ENCODE measurements around the gene HERPUD1. TPM values are rescaled to one million over a fixed set of nuclear protein-coding genes. Genes with fewer than 3 reads are reported as not detected.

Gene HERPUD1
- total and polyA plus RNA-seq, 2 of the 8 experiments (the other 6 are each of a cell fraction or from before 2014, with no cell fraction given) = 23.3 to 34.7 TPM

DNA sequence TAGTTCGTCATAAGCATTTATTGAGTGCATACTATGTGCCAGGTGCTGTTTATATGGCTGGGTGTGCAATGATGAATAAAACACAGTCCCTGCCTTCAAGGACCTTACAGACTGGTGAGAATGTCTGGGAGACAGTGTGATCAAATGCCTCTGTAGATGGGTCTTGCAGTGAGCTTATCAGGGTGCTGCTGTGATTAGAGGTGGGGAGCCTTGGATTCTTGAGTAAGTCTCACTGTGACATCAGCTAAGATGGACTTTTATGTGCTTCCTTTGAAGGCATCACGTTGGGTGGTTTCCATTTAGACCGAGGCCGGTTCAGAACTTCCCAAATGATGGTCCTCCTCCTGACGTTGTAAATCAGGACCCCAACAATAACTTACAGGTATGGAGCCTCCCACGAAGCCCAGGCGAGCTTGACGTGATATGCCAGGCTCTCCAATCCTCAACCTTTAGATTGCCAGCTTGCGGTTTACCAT lies 10.0 kb downstream of the HERPUD1 start:
- Histone ChIP-seq H3K9ac (replicated peaks in 1 of 4; ENCODE audit: extremely low read depth in 1 of 4, low read depth in 3 of 4, low read length in 3 of 4) (no peak overlapping the region), H3K27ac (ENCODE audit: low read depth, low read length) (no peak overlapping the region), H3K9me3 (ENCODE audit: insufficient read depth in 2 of 2, low read depth in 1 of 2, low read length in 1 of 2) (no peaks in the 10 kb centered on the region), H4K8ac (ENCODE audit: extremely low read depth, insufficient read depth, low read length) (no peak overlapping the region), H3K27me3 (replicated peaks in 1 of 4; ENCODE audit: control insufficient read depth in 3 of 4, extremely low read depth in 1 of 4, insufficient read depth in 3 of 4, low read length in 3 of 4) (no peaks in the 10 kb centered on the region), H2BK5ac (ENCODE audit: low read depth, low read length) (no peak overlapping the region), H4K5ac (ENCODE audit: insufficient read length, low read depth, low read length) (no peak overlapping the region), H3K79me1 (ENCODE audit: low read depth, low read length) (no peaks in the 10 kb centered on the region), H2BK12ac (ENCODE audit: low read depth, low read length) (no peak overlapping the region), H3K4me3 (ENCODE audit: extremely low read depth in 1 of 4, insufficient read depth in 2 of 4, low read depth in 3 of 4, low read length in 4 of 4) (no peak overlapping the region), H4K91ac (replicated peaks; ENCODE audit: insufficient read length, low read length) (no peak overlapping the region), H2AFZ (ENCODE audit: low read length) (no peak overlapping the region), H3K79me2 (ENCODE audit: control insufficient read depth in 1 of 2, insufficient read depth in 2 of 2, low read length in 2 of 2) (no peaks in the 10 kb centered on the region), H3K4me2 (ENCODE audit: insufficient read depth in 1 of 2, low read depth in 2 of 2, low read length in 2 of 2) (no peak overlapping the region), H3K14ac (ENCODE audit: insufficient read length) (no peak overlapping the region), H2BK15ac (ENCODE audit: low read length) (no peak overlapping the region), H2BK120ac (replicated peaks; ENCODE audit: low read depth, low read length) (no peak overlapping the region), H3K4me1 (replicated peaks in 1 of 4; ENCODE audit: control insufficient read depth in 3 of 4, insufficient read depth in 4 of 4, low read length in 3 of 4) (no peaks in the 10 kb centered on the region), H3K56ac (replicated peaks; ENCODE audit: insufficient read length, low read depth, low read length) (no peak overlapping the region), H3K23ac (ENCODE audit: insufficient read length) (no peak overlapping the region), H3K4ac (replicated peaks; ENCODE audit: insufficient read length, low read depth, low read length) (no peak overlapping the region), H3K23me2 (ENCODE audit: low read depth, low read length) (no peaks in the 10 kb centered on the region), H3K36me3 (ENCODE audit: control insufficient read depth in 2 of 4, insufficient read depth in 4 of 4, low read length in 3 of 4) (peaks cover 13 to 76% (median 60%) of the 10 kb centered on the region in 4 experiments), H4K20me1 (replicated peaks in 1 of 2; ENCODE audit: control insufficient read depth in 1 of 2, insufficient read depth in 2 of 2, low read length in 2 of 2) (peaks cover 2 to 3% of the 10 kb centered on the region in 2 experiments), H3K18ac (ENCODE audit: extremely low read depth, low read length) (no peak overlapping the region), H2AK5ac (ENCODE audit: low read depth, low read length) (no peak overlapping the region), H2BK20ac (ENCODE audit: low read length) (no peak overlapping the region)
- ChIA-PET CTCF (ENCODE audit: partially characterized antibody) (interaction anchor here (0.7 to 1.9 kb wide), 6 partner anchors 9 to 876 kb away, joined by 3 to 15 read pairs (median 3); no protein-coding TSS in a partner anchor), POLR2A (ENCODE audit: partially characterized antibody) (interaction anchor here (0.6 to 8.0 kb wide), 7 partner anchors 8 to 86 kb away, joined by 3 to 125 read pairs (median 3); partner anchors contain the start of gene HERPUD1)
- FAIRE-seq (no peak), DNase-seq (ENCODE audit: low read depth in 1 of 2, low spot score in 2 of 2) (no peak)
- 84% methylated on average over 9 of the region's 9 CpGs; no CpG with 5 or more reads in 1 of the 2 experiments for WGBS, 2 experiments (ENCODE audit: extremely low coverage in 1 of 2, insufficient coverage in 1 of 2, insufficient read length in 1 of 2, insufficient replicate concordance in 2 of 2, low coverage in 1 of 2, low lambda C conversion rate in 2 of 2, missing lambda C conversion rate in 1 of 2)
- TF ChIP-seq POLR2A (IDR thresholded peaks at IDR 0.05; ENCODE audit: control extremely low read depth in 1 of 2, low read depth in 2 of 2, low read length in 2 of 2) (peak in 1 of 2 experiments; percentile 48; a peak in 1 of 3 replicates), PHF8 (conservative IDR thresholded peaks at IDR 0.05; ENCODE audit: low read depth, low read length) (no peak), KDM1A (IDR thresholded peaks at IDR 0.05; ENCODE audit: borderline replicate concordance, low read length) (no peak), TEAD4 (IDR thresholded peaks at IDR 0.05; ENCODE audit: low read depth, low read length) (no peak), YY1 (IDR thresholded peaks at IDR 0.05; ENCODE audit: low read depth, low read length) (no peak)
- TF ChIP-seq, protein P1, sequence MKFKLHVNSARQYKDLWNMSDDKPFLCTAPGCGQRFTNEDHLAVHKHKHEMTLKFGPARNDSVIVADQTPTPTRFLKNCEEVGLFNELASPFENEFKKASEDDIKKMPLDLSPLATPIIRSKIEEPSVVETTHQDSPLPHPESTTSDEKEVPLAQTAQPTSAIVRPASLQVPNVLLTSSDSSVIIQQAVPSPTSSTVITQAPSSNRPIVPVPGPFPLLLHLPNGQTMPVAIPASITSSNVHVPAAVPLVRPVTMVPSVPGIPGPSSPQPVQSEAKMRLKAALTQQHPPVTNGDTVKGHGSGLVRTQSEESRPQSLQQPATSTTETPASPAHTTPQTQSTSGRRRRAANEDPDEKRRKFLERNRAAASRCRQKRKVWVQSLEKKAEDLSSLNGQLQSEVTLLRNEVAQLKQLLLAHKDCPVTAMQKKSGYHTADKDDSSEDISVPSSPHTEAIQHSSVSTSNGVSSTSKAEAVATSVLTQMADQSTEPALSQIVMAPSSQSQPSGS (IDR thresholded peaks at IDR 0.05; ENCODE audit: low read length) = no peak
- TF ChIP-seq, protein P2, sequence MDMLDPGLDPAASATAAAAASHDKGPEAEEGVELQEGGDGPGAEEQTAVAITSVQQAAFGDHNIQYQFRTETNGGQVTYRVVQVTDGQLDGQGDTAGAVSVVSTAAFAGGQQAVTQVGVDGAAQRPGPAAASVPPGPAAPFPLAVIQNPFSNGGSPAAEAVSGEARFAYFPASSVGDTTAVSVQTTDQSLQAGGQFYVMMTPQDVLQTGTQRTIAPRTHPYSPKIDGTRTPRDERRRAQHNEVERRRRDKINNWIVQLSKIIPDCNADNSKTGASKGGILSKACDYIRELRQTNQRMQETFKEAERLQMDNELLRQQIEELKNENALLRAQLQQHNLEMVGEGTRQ (IDR thresholded peaks at IDR 0.05; ENCODE audit: low read length) = no peak
